Activated naive CD4-positive, alpha-beta T cell treated with anti-CD3 and anti-CD28 coated beads for 36 hours (primary cell): Measurements from ENCODE around the gene DQX1. TPM values are rescaled to one million over a fixed set of nuclear protein-coding genes. Genes with fewer than 3 reads are reported as not detected.
A peak's percentile ranks its signal among the peaks of the same experiment; 100 is the strongest.

Experiments
- CTCF ChIA-PET: fragments of 350-600 bp; sonication (Branson Sonifier 250); formaldehyde crosslinking; loops from one replicate; lab custom pipeline; 2021; ENCODE audit warnings: antibody characterized with exemption; lab: Charles Lee
- DNase-seq: peaks from one replicate; pipeline ENCODE4 v3.0.0-alpha.2; 2020
- H3K27ac Mint-ChIP-seq: one replicate; pipeline ENCODE4 v1.8.0; 2021; ENCODE audit warnings: mild to moderate bottlenecking, mixed read lengths
- H3K27me3 Mint-ChIP-seq: one replicate; pipeline ENCODE4 v1.8.0; 2021; ENCODE audit warnings: low read depth, mixed read lengths
- H3K36me3 Mint-ChIP-seq: one replicate; pipeline ENCODE4 v1.8.0; 2021; ENCODE audit warnings: low read depth, mixed read lengths
- H3K4me1 Mint-ChIP-seq: one replicate; pipeline ENCODE4 v1.8.0; 2021; ENCODE audit warnings: low read depth, mixed read lengths
- H3K4me3 Mint-ChIP-seq: one replicate; pipeline ENCODE4 v1.8.0; 2021; ENCODE audit warnings: mild to moderate bottlenecking, moderate library complexity, mixed read lengths
- H3K9me3 Mint-ChIP-seq: one replicate; pipeline ENCODE4 v1.8.0; 2021; ENCODE audit warnings: mixed read lengths
- intact Hi-C: fragments of 100-400 bp; cut with micrococcal nuclease; formaldehyde crosslinking; loops from one replicate; pipeline ENCODE4 v1.15.1; 2023
- total RNA-seq, 2 experiments: library from RNA; stranded (reverse); gene quantifications; one replicate each; pipeline ENCODE4 v1.2.3, GENCODE V29; 2021

DQX1 gene
- total RNA-seq, 2 experiments from 2014 or later, result 0.10 to 0.45 TPM

GRCh38 chr2:74552914-74553811, 27.1 kb upstream of the DQX1 start:
- peak overlapping the region; percentile 63 for H3K27ac Mint-ChIP-seq
- DNase-seq, result no peak
- H3K9me3 Mint-ChIP-seq, result no peaks in the 10 kb centered on the region
- peak overlapping the region; percentile 69 for H3K4me3 Mint-ChIP-seq
- intact Hi-C loops, result no loop called here
- peaks cover 22% of the 10 kb centered on the region for H3K27me3 Mint-ChIP-seq
- H3K36me3 Mint-ChIP-seq, result peaks cover 5% of the 10 kb centered on the region
- CTCF ChIA-PET, result interaction anchor here (0.8 kb wide), 1 partner anchor 34 kb away, joined by 3 read pairs; no protein-coding TSS in a partner anchor
- peaks cover 7% of the 10 kb centered on the region for H3K4me1 Mint-ChIP-seq

- no peak for DNase-seq
- Mint-ChIP-seq H3K27me3 (peaks cover 30% of the 10 kb centered on the region), H3K9me3 (no peaks in the 10 kb centered on the region), H3K4me3 (no peak overlapping the region), H3K27ac (no peak overlapping the region), H3K36me3 (peaks cover 5% of the 10 kb centered on the region), H3K4me1 (peaks cover 7% of the 10 kb centered on the region)
- CTCF ChIA-PET, result interaction anchor here (0.6 to 1.3 kb wide), 2 partner anchors 9 to 35 kb away, joined by 3 to 4 read pairs; no protein-coding TSS in a partner anchor
- intact Hi-C loops, result no loop called here
Observed at GRCh38 chr2:74551942-74552913, 26.2 kb upstream of the DQX1 start.

GRCh38 chr2:74551530-74551929, 25.5 kb upstream of the DQX1 start:
- Mint-ChIP-seq H3K4me3 (no peak overlapping the region), H3K36me3 (peaks cover 5% of the 10 kb centered on the region), H3K27ac (no peak overlapping the region), H3K27me3 (peaks cover 31% of the 10 kb centered on the region), H3K4me1 (peaks cover 7% of the 10 kb centered on the region), H3K9me3 (no peaks in the 10 kb centered on the region)
- DNase-seq, result no peak
- CTCF ChIA-PET, result interaction anchor here (0.6 to 1.3 kb wide), 2 partner anchors 8 to 35 kb away, joined by 3 to 4 read pairs; no protein-coding TSS in a partner anchor
- intact Hi-C loops, result no loop called here

GRCh38 chr2:74550231-74550630, 24.2 kb upstream of the DQX1 start:
- Mint-ChIP-seq H3K27ac (no peak overlapping the region), H3K9me3 (no peaks in the 10 kb centered on the region), H3K27me3 (peaks cover 34% of the 10 kb centered on the region), H3K4me3 (peak overlapping the region; percentile 13), H3K4me1 (peaks cover 7% of the 10 kb centered on the region), H3K36me3 (peaks cover 1% of the 10 kb centered on the region)
- CTCF ChIA-PET, result interaction anchor here (0.9 to 1.2 kb wide), 3 partner anchors 18 to 38 kb away, joined by 3 to 8 read pairs (median 3); no protein-coding TSS in a partner anchor
- no peak for DNase-seq
- intact Hi-C loops, result no loop called here

GRCh38 chr2:74548900-74549826, 23.1 kb upstream of the DQX1 start:
- H3K9me3 Mint-ChIP-seq, result no peaks in the 10 kb centered on the region
- CTCF ChIA-PET, result interaction anchor here (1.0 kb wide), 1 partner anchor 39 kb away, joined by 3 read pairs; no protein-coding TSS in a partner anchor
- peaks cover 7% of the 10 kb centered on the region for H3K4me1 Mint-ChIP-seq
- no peak for DNase-seq
- H3K27ac Mint-ChIP-seq, result no peak overlapping the region
- H3K27me3 Mint-ChIP-seq, result peaks cover 35% of the 10 kb centered on the region
- peak overlapping the region; percentile 62 for H3K4me3 Mint-ChIP-seq
- intact Hi-C loops, result no loop called here
- H3K36me3 Mint-ChIP-seq, result peaks cover 1% of the 10 kb centered on the region

GRCh38 chr2:74548285-74548899, 22.4 kb upstream of the DQX1 start:
- Mint-ChIP-seq H3K36me3 (peaks cover 1% of the 10 kb centered on the region), H3K9me3 (no peaks in the 10 kb centered on the region), H3K4me3 (peak overlapping the region; percentile 68), H3K4me1 (peaks cover 5% of the 10 kb centered on the region), H3K27ac (no peak overlapping the region), H3K27me3 (peaks cover 36% of the 10 kb centered on the region)
- CTCF ChIA-PET, result interaction anchor here (1.0 kb wide), 1 partner anchor 40 kb away, joined by 3 read pairs; no protein-coding TSS in a partner anchor
- DNase-seq, result no peak
- intact Hi-C loops, result no loop called here

- no peaks in the 10 kb centered on the region for H3K9me3 Mint-ChIP-seq
- peaks cover 41% of the 10 kb centered on the region for H3K27me3 Mint-ChIP-seq
- intact Hi-C loops, result no loop called here
- no peak overlapping the region for H3K4me3 Mint-ChIP-seq
- H3K27ac Mint-ChIP-seq, result no peak overlapping the region
- peaks cover 3% of the 10 kb centered on the region for H3K4me1 Mint-ChIP-seq
- no peak for DNase-seq
- H3K36me3 Mint-ChIP-seq, result peaks cover 1% of the 10 kb centered on the region
- CTCF ChIA-PET, result interaction anchor here (0.8 to 2.7 kb wide), 3 partner anchors 13 to 41 kb away, joined by 3 to 8 read pairs (median 4); no protein-coding TSS in a partner anchor
Observed at GRCh38 chr2:74546004-74546403, 20.0 kb upstream of the DQX1 start.

GRCh38 chr2:74544634-74545033, 18.6 kb upstream of the DQX1 start:
- H3K4me3 Mint-ChIP-seq, result no peak overlapping the region
- no peaks in the 10 kb centered on the region for H3K9me3 Mint-ChIP-seq
- H3K27ac Mint-ChIP-seq, result no peak overlapping the region
- CTCF ChIA-PET, result interaction anchor here (0.6 to 2.7 kb wide), 7 partner anchors 12 to 76 kb away, joined by 3 to 22 read pairs (median 3); no protein-coding TSS in a partner anchor
- H3K4me1 Mint-ChIP-seq, result peaks cover 3% of the 10 kb centered on the region
- H3K27me3 Mint-ChIP-seq, result peaks cover 35% of the 10 kb centered on the region
- no peaks in the 10 kb centered on the region for H3K36me3 Mint-ChIP-seq
- intact Hi-C loops, result loop anchor here (1.0 kb wide), 1 partner anchor 61 kb away; the partner anchor contains the start of gene TTC31
- peak; percentile 48 for DNase-seq

GRCh38 chr2:74542978-74543377, 16.9 kb upstream of the DQX1 start:
- peaks cover 37% of the 10 kb centered on the region for H3K27me3 Mint-ChIP-seq
- H3K27ac Mint-ChIP-seq, result no peak overlapping the region
- no peaks in the 10 kb centered on the region for H3K9me3 Mint-ChIP-seq
- intact Hi-C loops, result no loop called here
- no peak for DNase-seq
- CTCF ChIA-PET, result interaction anchor here (0.7 to 2.6 kb wide), 4 partner anchors 9 to 151 kb away, joined by 3 to 22 read pairs (median 4); no protein-coding TSS in a partner anchor
- no peak overlapping the region for H3K4me3 Mint-ChIP-seq
- no peaks in the 10 kb centered on the region for H3K36me3 Mint-ChIP-seq
- no peaks in the 10 kb centered on the region for H3K4me1 Mint-ChIP-seq

- Mint-ChIP-seq H3K27ac (no peak overlapping the region), H3K4me1 (no peaks in the 10 kb centered on the region), H3K9me3 (no peaks in the 10 kb centered on the region), H3K36me3 (no peaks in the 10 kb centered on the region), H3K4me3 (no peak overlapping the region), H3K27me3 (peaks cover 27% of the 10 kb centered on the region)
- CTCF ChIA-PET, result interaction anchor here (1.8 to 2.6 kb wide), 2 partner anchors 46 to 57 kb away, joined by 4 to 10 read pairs; partner anchors contain the start of genes CCDC142 and TTC31
- DNase-seq, result no peak
- intact Hi-C loops, result no loop called here
Observed at GRCh38 chr2:74540291-74540690, 14.3 kb upstream of the DQX1 start.
